T-helper 1 cell treated with Interleukin-12 subunit alpha and Interleukin-12 subunit beta and Interleukin-4 antibody, amounts not matched to agents 30 μg/mL and 1 μg/mL, for 36 hours (primary cell): ENCODE results near the gene PDCD4.
"Not testable (repeated sequence)": the region's sequence is repeated elsewhere in the genome, so short reads cannot be mapped to it uniquely, and the experiment has no call there.

Experiments
- H3K27ac Mint-ChIP-seq: one replicate; pipeline ENCODE4 v1.8.0; 2021; ENCODE audit warnings: mild to moderate bottlenecking, mixed read lengths
- H3K27me3 Mint-ChIP-seq: one replicate; pipeline ENCODE4 v1.8.0; 2021; ENCODE audit warnings: low read depth, mixed read lengths
- H3K36me3 Mint-ChIP-seq: one replicate; pipeline ENCODE4 v1.8.0; 2021; ENCODE audit warnings: low read depth, mixed read lengths
- H3K4me1 Mint-ChIP-seq: one replicate; pipeline ENCODE4 v1.8.0; 2021; ENCODE audit warnings: low read depth, mixed read lengths
- H3K4me3 Mint-ChIP-seq: one replicate; pipeline ENCODE4 v1.8.0; 2021; ENCODE audit warnings: mild to moderate bottlenecking, moderate library complexity, mixed read lengths
- H3K9me3 Mint-ChIP-seq: one replicate; pipeline ENCODE4 v1.8.0; 2021; ENCODE audit warnings: mixed read lengths

The PDCD4 gene

DNA sequence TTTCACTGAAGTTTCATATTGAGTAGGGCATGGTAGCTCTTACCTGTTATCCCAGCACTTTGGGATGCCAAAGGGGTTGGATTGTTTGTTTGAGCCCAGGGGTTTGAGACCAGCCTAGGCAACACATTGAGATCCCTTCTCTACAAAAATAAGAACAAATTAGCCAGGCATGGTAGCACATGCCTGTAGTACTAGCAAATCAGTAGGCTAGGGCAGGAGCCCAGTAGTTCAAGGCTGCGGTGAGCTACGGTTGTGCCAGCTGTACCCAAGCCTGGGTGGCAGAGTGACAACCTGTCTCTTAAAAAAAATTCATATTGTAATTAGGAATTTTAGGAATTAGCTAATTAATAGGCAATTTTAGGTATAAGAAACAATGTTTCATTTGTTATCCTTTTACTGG, 29.3 kb downstream of the PDCD4 start:
- Mint-ChIP-seq H3K9me3 (no peaks in the 10 kb centered on the region), H3K4me3 (no peak overlapping the region), H3K27me3 (no peaks in the 10 kb centered on the region), H3K36me3 (peaks cover 47% of the 10 kb centered on the region), H3K27ac (no peak overlapping the region), H3K4me1 (peaks cover 21% of the 10 kb centered on the region)

DNA sequence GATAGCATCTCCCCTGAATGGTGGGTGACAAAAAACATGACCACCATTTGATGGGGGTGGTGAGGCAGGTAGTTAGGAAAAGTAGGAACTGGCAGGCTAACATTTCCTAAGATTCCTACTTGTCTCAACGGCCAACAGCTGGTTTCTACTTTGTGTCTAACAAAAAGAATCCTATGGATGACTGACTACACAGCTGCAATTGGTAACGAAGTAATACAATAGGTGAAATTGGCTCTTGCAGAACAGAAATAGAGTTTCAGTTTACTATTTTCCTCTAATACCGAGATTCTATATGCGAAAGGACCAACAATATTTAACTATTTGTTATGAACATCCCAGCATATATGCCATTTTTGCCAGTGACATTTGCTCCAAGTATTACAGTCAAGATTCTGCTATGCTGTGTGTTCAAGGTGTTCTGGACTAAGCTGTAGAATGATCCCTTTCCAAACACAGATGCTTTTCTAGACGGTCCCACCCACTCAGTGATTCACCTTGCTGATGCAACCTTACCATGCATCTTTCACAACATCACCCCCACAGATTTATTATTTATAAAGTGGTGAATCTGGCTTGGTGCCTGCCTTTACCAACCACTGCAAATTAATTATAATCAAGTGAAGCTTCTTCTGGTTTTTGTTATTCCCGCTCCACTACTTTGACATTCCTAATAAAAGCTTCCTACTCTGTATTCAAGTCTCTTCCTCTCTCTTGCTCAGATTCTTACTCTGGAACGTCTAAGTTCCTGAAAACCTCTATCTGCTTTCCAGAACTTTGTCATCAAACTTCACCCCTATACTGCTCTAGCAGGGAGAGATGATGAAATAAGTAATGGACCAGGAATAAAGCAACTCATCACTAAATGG, 30.5 kb downstream of the PDCD4 start:
- no peaks in the 10 kb centered on the region for H3K9me3 Mint-ChIP-seq

DNA sequence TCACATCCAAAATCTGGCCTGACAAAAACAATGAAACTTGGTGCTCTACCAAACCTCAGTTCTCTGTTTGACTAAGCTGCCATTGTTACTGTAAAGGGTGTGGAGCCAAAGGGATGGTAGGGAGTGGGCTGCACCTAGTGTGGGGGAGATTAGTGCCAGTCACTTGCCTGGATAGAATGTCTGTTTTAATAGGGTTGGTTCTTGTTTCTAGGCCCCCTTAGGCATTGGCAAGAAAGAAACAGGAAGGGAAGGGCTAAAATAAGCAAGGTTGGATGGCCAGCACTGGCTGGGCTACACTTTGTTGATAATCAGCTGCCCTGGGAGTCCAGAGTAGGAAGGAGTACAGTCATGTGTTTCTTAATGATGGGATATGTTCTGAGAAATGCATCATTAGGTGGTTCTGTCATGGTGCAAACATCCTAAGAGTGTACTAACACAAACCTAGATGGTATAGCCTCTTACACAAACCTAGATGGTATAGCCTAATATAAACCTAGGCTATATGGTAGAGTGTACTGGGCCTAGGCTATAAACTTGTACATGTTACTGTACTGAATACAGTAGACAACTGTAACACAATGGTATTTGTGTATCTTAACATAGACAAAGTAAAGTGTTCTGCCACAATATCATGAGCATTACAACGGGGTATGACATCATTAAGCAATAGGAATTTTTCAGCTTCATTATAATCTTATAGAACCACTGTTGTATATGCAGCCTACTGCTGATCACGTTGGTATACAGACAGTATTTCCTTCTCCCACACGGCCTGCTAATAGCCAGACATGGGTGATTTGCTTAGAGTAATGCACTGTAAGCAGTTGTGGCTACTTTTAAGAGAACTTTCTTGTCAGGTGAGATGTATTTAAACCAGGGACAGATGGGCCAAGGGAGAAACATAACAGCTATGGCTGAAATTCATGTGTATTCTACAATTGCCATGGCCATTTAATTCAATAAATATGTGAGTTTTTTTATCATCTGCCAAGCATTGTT, 31.9 kb downstream of the PDCD4 start:
- no peaks in the 10 kb centered on the region for H3K9me3 Mint-ChIP-seq
- H3K36me3 Mint-ChIP-seq = peaks cover 37% of the 10 kb centered on the region
- H3K4me1 Mint-ChIP-seq = peaks cover 21% of the 10 kb centered on the region
- peak overlapping the region; percentile 31 for H3K27ac Mint-ChIP-seq
- H3K4me3 Mint-ChIP-seq = no peak overlapping the region
- no peaks in the 10 kb centered on the region for H3K27me3 Mint-ChIP-seq

More for the DNA sequence above, 30.5 kb downstream of the PDCD4 start:
- H3K4me1 Mint-ChIP-seq = peaks cover 21% of the 10 kb centered on the region
- no peak overlapping the region for H3K4me3 Mint-ChIP-seq
- peaks cover 44% of the 10 kb centered on the region for H3K36me3 Mint-ChIP-seq
- no peaks in the 10 kb centered on the region for H3K27me3 Mint-ChIP-seq
- peak overlapping the region; percentile 8 for H3K27ac Mint-ChIP-seq

DNA sequence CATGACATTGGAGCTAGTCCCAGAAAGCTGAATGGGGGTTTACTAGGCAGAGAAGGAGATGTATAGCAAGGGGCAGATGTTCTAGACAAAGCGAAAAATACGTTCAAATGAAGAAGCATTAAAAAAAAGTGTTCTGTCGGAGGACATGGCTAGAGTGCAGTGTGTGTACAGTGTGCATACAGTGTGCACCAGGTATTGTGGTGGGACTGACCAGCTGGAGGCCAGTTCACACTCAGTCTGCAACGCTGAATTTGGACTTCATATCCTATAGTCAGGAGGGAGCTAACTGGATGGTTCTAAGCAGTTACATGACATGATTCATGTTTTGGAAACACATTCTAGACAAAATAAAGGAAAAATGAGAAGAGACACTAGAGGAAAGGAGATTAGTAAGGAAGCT, 38.4 kb downstream of the PDCD4 start:
- Mint-ChIP-seq H3K27me3 (no peaks in the 10 kb centered on the region), H3K27ac (no peak overlapping the region), H3K36me3 (peaks cover 14% of the 10 kb centered on the region)

DNA sequence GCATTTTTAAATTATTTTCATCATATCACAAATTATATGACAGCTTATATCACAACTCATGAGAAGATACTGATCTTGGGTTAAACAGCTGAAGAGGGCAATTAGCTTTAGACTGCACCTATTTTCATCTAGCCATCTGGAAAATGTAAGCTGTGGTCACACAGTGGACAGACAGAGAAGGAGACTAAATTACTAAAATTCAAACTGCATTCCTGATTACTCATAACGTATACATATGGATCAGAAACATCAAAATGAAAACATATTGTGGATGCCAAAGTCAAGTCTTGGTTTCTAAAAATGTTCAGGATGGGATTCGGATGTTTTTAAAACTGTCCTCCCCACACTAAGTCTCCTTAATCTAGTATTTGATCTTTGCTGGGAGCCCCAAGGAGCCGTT, 40.6 kb downstream of the PDCD4 start:
- peaks cover 2% of the 10 kb centered on the region for H3K4me1 Mint-ChIP-seq
- no peaks in the 10 kb centered on the region for H3K27me3 Mint-ChIP-seq
- no peaks in the 10 kb centered on the region for H3K9me3 Mint-ChIP-seq
- H3K27ac Mint-ChIP-seq = no peak overlapping the region
- peaks cover 13% of the 10 kb centered on the region for H3K36me3 Mint-ChIP-seq
- no peak overlapping the region for H3K4me3 Mint-ChIP-seq

More for the DNA sequence above, 38.4 kb downstream of the PDCD4 start:
- Mint-ChIP-seq H3K9me3 (no peaks in the 10 kb centered on the region), H3K4me1 (no peaks in the 10 kb centered on the region), H3K4me3 (no peak overlapping the region)

DNA sequence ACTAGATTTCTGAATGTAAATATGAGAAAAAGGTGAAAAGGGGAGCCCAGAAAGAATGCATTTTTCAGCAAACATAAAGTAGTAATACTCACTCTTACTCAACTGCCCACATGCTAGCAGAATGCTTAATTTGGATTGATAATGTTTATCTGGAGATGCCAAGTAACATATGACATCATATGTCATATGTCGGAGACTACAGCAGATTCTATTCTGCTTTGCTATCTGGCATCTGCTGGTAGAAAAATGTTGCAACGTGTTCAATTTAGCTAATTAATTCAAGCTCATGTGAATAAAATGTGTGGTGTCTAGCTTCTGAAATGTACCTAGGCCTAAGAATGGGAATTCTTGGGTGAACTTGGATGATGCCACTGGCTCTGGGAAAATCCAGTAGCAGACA, 42.7 kb downstream of the PDCD4 start:
- Mint-ChIP-seq H3K4me3 (no peak overlapping the region), H3K4me1 (peaks cover 11% of the 10 kb centered on the region), H3K27me3 (no peaks in the 10 kb centered on the region), H3K9me3 (no peaks in the 10 kb centered on the region), H3K36me3 (peaks cover 13% of the 10 kb centered on the region), H3K27ac (no peak overlapping the region)

DNA sequence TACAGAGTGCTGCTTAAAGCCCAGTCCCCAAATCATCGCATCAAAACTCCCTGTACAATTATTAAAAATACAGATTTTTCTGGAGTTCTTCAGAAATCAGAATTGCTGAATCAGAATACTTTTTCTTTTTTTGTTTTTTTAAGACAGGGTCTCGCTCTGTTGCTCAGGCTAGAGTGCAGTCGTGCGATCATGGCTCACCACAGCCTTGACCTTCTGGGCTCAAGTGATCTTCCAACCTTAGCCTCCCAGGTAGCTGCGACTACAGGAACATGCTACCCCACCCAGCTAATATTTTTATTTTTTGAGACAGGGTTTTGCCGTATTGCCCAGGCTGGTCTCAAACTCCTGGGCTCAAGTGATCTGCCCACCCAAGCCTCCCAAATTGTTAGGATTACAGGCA, 43.3 kb downstream of the PDCD4 start:
- Mint-ChIP-seq H3K4me3 (no peak overlapping the region), H3K27me3 (no peaks in the 10 kb centered on the region), H3K9me3 (no peaks in the 10 kb centered on the region), H3K4me1 (peaks cover 11% of the 10 kb centered on the region), H3K36me3 (peaks cover 13% of the 10 kb centered on the region), H3K27ac (no peak overlapping the region)

DNA sequence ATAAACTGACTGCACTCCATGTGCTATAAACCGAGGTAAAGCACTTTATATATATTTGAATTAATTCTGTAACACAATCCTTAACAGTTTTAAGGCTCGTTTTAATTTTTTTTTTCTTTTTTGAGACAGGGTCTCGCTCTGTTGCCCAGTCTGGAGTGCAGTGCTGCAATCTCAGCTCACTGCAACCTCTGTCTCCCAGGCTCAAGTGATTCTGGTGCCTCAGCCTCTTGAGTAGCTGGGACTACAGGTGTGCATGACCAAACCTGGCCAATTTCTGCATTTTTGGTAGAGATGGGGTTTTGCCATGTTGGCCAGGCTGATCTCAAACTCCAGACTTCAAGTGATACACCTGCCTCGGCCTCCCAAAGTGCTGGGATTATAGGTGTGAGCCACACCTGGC, 43.9 kb downstream of the PDCD4 start:
- not testable (repeated sequence) for H3K36me3 Mint-ChIP-seq, H3K27ac Mint-ChIP-seq, H3K27me3 Mint-ChIP-seq, H3K4me3 Mint-ChIP-seq, H3K9me3 Mint-ChIP-seq
- H3K4me1 Mint-ChIP-seq = peaks cover 16% of the 10 kb centered on the region

DNA sequence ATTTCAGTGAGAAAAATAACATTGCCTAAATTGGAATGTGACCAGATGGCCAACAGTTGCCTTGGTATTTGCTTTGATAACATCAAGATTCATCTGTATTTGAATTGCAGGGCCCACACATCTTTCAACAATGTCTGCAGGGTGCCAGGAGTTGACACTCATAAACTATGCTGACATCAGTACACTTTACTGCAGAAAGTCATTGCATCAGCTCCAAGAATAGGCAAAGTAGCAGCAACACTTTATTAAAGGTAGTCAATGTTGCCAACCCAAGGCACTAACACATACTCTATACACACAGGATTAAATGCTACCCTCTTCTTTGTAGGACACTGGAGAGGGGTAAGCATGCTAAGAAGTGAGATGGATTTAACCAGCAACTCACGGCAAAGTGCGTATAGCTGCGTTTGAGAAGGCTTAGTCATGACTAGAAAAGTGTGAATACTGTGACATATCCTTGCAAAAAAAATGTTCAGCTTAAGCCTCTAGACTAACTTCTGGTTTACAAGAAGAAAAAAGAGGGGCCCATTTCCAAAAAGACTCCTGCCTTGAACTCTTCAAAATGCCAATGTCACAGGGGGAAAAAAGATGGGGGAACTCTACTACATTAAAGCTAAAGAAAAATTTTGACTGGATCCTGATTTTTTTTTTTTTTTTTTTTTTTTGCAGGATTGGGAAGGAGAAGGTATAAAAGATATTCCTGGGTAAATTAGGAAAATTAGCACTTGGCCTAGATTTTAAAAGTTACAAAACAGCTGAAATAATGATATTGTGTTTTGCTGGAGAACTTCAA, 45.0 kb downstream of the PDCD4 start:
- no peak overlapping the region for H3K4me3 Mint-ChIP-seq
- peaks cover 21% of the 10 kb centered on the region for H3K4me1 Mint-ChIP-seq
- H3K36me3 Mint-ChIP-seq = peaks cover 5% of the 10 kb centered on the region
- no peaks in the 10 kb centered on the region for H3K27me3 Mint-ChIP-seq
- no peaks in the 10 kb centered on the region for H3K9me3 Mint-ChIP-seq
- H3K27ac Mint-ChIP-seq = no peak overlapping the region

DNA sequence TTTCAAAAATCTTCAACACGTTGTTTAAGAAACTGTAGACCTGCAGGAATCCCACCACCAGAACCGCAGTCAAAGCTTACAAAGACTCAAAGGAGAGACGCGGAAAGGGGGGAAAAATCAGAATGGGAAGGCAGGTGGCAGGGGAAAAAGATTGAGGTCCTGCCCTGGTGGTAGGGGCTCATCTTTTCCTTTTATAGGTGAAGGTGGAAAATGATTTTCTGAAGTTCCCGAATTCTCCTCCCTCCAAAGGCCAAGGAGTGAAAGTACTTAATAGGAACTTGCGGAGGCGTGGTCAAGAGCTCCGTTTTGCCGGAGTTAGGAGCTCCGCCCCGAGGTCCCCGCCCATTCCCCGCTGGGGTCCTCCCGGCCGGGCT, 46.5 kb downstream of the PDCD4 start:
- no peaks in the 10 kb centered on the region for H3K27me3 Mint-ChIP-seq
- peaks cover 27% of the 10 kb centered on the region for H3K4me1 Mint-ChIP-seq
- peak overlapping the region; percentile 97 for H3K4me3 Mint-ChIP-seq
- H3K36me3 Mint-ChIP-seq = peaks cover 3% of the 10 kb centered on the region
- H3K27ac Mint-ChIP-seq = peak overlapping the region; percentile 99
- H3K9me3 Mint-ChIP-seq = no peaks in the 10 kb centered on the region

DNA sequence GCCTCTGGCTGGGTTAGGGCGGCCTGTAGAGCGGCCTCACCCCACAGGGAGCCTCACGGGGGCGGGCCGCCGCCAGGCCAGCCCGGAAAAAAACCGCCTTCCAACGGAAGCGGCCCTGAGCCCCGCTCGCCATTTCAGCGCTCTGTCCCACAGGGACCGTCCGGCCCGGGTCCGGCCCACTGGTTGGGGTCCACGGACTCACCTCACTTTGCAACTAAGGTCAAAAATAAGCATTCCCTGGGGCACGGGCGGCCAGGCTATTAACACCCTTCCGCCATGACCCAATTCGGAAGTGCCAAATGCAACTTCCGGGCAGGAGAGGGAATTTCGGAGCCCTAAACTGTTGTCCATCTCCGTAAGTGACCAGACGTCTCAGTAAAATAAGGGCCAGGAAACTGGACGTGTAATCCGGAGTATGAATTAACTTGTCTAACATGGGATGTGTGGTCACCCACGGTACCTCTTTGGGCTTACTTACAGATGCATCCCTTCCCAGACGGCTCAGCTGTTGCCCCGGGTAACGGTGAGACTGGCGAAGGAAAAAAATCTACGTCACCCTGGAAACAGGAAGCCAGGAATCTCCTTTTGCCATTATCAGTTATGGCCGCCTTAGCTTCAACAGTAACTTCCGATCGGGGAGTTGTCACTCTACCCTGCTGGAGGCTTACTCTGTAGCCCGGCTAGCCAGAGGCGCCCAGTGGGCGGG, 47.1 kb downstream of the PDCD4 start, which contains the start of gene BBIP1:
TSS of gene BBIP1 (minus strand) at position 538 of the 706 bp plus-strand sequence. CDS start 1,023 bp downstream, outside the sequence.
- H3K4me3 Mint-ChIP-seq = peak within 1 kb of the TSS; percentile 97
- H3K36me3 Mint-ChIP-seq = peaks cover 3% of the 10 kb centered on the region
- no peaks in the 10 kb centered on the region for H3K9me3 Mint-ChIP-seq
- H3K4me1 Mint-ChIP-seq = peaks cover 30% of the 10 kb centered on the region
- H3K27ac Mint-ChIP-seq = peak within 1 kb of the TSS; percentile 99
- H3K27me3 Mint-ChIP-seq = no peaks in the 10 kb centered on the region

DNA sequence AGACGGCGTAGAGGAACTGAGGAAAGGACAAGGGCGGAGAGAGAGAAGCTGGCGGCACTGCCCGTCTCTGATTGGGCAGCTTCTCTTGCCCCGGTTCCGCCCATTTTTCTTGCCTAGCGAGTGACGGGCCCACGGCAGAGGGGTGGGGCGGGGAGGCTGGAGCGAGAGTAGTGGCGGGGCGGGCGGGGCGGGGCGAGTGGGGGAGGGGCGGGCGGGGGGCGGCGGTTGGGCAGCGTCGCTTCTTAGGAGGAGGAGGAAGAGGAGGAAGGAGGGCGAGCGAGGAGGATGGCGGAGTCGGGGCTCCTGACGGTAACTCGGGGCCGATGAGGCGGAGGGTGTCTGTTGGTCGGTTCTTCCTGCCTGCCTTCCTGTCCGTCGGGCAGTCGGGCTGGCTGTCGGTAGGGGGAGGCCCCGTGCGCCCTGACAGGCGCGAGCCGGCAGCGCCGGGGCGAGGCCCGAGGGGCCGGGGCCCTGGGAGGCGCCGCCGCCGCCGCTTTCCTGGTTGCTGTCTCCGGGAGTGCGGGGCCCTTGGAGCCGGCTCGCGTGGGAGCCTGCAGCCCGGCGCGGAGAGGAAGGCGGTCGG, 47.7 kb downstream of the PDCD4 start, which contains the start of gene SHOC2:
TSS of gene SHOC2 (plus strand) at position 256 of the 583 bp plus-strand sequence. CDS start 44,755 bp downstream, outside the sequence.
- H3K27ac Mint-ChIP-seq = peak within 1 kb of the TSS; percentile 99
- peaks cover 35% of the 10 kb centered on the region for H3K4me1 Mint-ChIP-seq
- peak within 1 kb of the TSS; percentile 97 for H3K4me3 Mint-ChIP-seq

More for the DNA sequence above, 47.7 kb downstream of the PDCD4 start, which contains the start of gene SHOC2:
- Mint-ChIP-seq H3K9me3 (no peaks in the 10 kb centered on the region), H3K27me3 (no peaks in the 10 kb centered on the region), H3K36me3 (peaks cover 5% of the 10 kb centered on the region)
